ENCODE results near the gene LTBP2.

The LTBP2 gene

GRCh38 chr14:74569806-74570591 lies 42.0 kb downstream of the LTBP2 start:
- H3K9me3 ChIP-seq (ENCODE audit: control insufficient read depth, insufficient read depth, low read length): no peaks in the 10 kb centered on the region
- peaks cover 4% of the 10 kb centered on the region; the same call in 1 of the 2 replicates for H3K4me1 ChIP-seq (ENCODE audit: control insufficient read depth, insufficient read depth, low read length)
- no peaks in the 10 kb centered on the region for H3K27me3 ChIP-seq (ENCODE audit: control insufficient read depth, insufficient read depth, low read length)
- H3K9ac ChIP-seq (ENCODE audit: low read depth, low read length): no peak overlapping the region
- no peaks in the 10 kb centered on the region for H3K36me3 ChIP-seq (ENCODE audit: control insufficient read depth, insufficient read depth, low read length)
- no peak overlapping the region for H3K27ac ChIP-seq (ENCODE audit: low read depth, low read length)
- no peak overlapping the region for H3K4me3 ChIP-seq (ENCODE audit: low read depth, low read length)

- H3K9ac ChIP-seq (ENCODE audit: low read depth, low read length): no peak overlapping the region
- H3K4me3 ChIP-seq (ENCODE audit: low read depth, low read length): no peak overlapping the region
- H3K27me3 ChIP-seq (ENCODE audit: control insufficient read depth, insufficient read depth, low read length): no peaks in the 10 kb centered on the region
- no peaks in the 10 kb centered on the region for H3K9me3 ChIP-seq (ENCODE audit: control insufficient read depth, insufficient read depth, low read length)
- H3K4me1 ChIP-seq (ENCODE audit: control insufficient read depth, insufficient read depth, low read length): peaks cover 2% of the 10 kb centered on the region; the same call in 1 of the 2 replicates
- H3K27ac ChIP-seq (ENCODE audit: low read depth, low read length): no peak overlapping the region
- no peaks in the 10 kb centered on the region for H3K36me3 ChIP-seq (ENCODE audit: control insufficient read depth, insufficient read depth, low read length)
These were observed 42.6 kb downstream of the LTBP2 start for GRCh38 chr14:74569387-74569786.

GRCh38 chr14:74568911-74569310 lies 43.1 kb downstream of the LTBP2 start:
- H3K27ac ChIP-seq (ENCODE audit: low read depth, low read length): no peak overlapping the region
- no peaks in the 10 kb centered on the region for H3K36me3 ChIP-seq (ENCODE audit: control insufficient read depth, insufficient read depth, low read length)
- no peaks in the 10 kb centered on the region for H3K4me1 ChIP-seq (ENCODE audit: control insufficient read depth, insufficient read depth, low read length)
- H3K9ac ChIP-seq (ENCODE audit: low read depth, low read length): no peak overlapping the region
- no peaks in the 10 kb centered on the region for H3K27me3 ChIP-seq (ENCODE audit: control insufficient read depth, insufficient read depth, low read length)
- H3K9me3 ChIP-seq (ENCODE audit: control insufficient read depth, insufficient read depth, low read length): no peaks in the 10 kb centered on the region
- no peak overlapping the region for H3K4me3 ChIP-seq (ENCODE audit: low read depth, low read length)

GRCh38 chr14:74568380-74568649 lies 43.7 kb downstream of the LTBP2 start:
- no peaks in the 10 kb centered on the region for H3K36me3 ChIP-seq (ENCODE audit: control insufficient read depth, insufficient read depth, low read length)
- H3K9ac ChIP-seq (ENCODE audit: low read depth, low read length): no peak overlapping the region
- no peaks in the 10 kb centered on the region for H3K9me3 ChIP-seq (ENCODE audit: control insufficient read depth, insufficient read depth, low read length)
- no peak overlapping the region for H3K27ac ChIP-seq (ENCODE audit: low read depth, low read length)
- no peak overlapping the region for H3K4me3 ChIP-seq (ENCODE audit: low read depth, low read length)
- no peaks in the 10 kb centered on the region; the same call in 1 of the 2 replicates for H3K4me1 ChIP-seq (ENCODE audit: control insufficient read depth, insufficient read depth, low read length)
- no peaks in the 10 kb centered on the region for H3K27me3 ChIP-seq (ENCODE audit: control insufficient read depth, insufficient read depth, low read length)

DNA sequence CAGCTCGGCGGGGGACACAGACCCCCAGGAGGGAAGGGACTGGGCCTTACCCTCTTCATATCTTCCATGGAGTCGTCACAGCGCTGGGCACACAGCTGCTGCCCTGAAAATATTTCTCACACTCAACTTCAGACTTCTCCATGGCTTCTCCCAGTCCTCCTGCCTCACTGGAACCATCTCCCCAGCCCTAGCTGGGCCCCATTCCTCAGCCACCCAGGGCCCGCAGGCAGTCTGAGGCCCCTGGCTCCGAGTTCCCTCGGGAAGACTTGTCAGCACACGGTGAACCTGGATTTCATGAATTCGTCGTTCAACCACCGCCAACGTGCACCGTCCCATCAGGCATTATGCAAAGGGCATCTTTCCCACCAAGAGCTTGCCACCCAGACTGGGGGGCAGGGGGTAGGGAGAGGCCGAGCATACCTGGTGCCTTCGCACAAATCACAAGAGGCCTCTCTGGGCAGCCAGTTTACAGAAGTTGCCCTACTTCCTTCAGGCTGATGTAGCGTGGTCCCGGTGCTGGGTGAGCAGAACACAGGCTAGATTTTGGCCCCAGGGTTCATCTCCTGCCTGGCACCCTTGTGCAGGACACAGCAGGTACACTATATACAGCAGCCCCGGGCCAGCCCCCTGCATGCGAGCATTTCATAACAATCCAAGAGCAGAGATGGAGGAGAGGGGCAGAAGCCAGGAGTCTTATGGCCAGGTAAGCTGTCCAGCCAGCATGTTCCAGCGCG lies 44.2 kb downstream of the LTBP2 start:
- Histone ChIP-seq H3K9ac (ENCODE audit: low read depth, low read length) (no peak overlapping the region), H3K4me3 (ENCODE audit: low read depth, low read length) (no peak overlapping the region), H3K36me3 (ENCODE audit: control insufficient read depth, insufficient read depth, low read length) (no peaks in the 10 kb centered on the region), H3K27ac (ENCODE audit: low read depth, low read length) (no peak overlapping the region), H3K9me3 (ENCODE audit: control insufficient read depth, insufficient read depth, low read length) (no peaks in the 10 kb centered on the region), H3K27me3 (ENCODE audit: control insufficient read depth, insufficient read depth, low read length) (no peaks in the 10 kb centered on the region), H3K4me1 (ENCODE audit: control insufficient read depth, insufficient read depth, low read length) (peaks cover 3% of the 10 kb centered on the region)

GRCh38 chr14:74567219-74567618 lies 44.8 kb downstream of the LTBP2 start:
- H3K9me3 ChIP-seq (ENCODE audit: control insufficient read depth, insufficient read depth, low read length): no peaks in the 10 kb centered on the region
- H3K4me1 ChIP-seq (ENCODE audit: control insufficient read depth, insufficient read depth, low read length): peaks cover 5% of the 10 kb centered on the region
- no peaks in the 10 kb centered on the region for H3K27me3 ChIP-seq (ENCODE audit: control insufficient read depth, insufficient read depth, low read length)
- no peak overlapping the region for H3K27ac ChIP-seq (ENCODE audit: low read depth, low read length)
- H3K9ac ChIP-seq (ENCODE audit: low read depth, low read length): no peak overlapping the region
- H3K36me3 ChIP-seq (ENCODE audit: control insufficient read depth, insufficient read depth, low read length): no peaks in the 10 kb centered on the region
- H3K4me3 ChIP-seq (ENCODE audit: low read depth, low read length): no peak overlapping the region

GRCh38 chr14:74566174-74567141 lies 45.6 kb downstream of the LTBP2 start:
- Histone ChIP-seq H3K4me1 (ENCODE audit: control insufficient read depth, insufficient read depth, low read length) (peaks cover 5% of the 10 kb centered on the region), H3K9ac (ENCODE audit: low read depth, low read length) (no peak overlapping the region), H3K27ac (ENCODE audit: low read depth, low read length) (no peak overlapping the region), H3K4me3 (ENCODE audit: low read depth, low read length) (no peak overlapping the region), H3K36me3 (ENCODE audit: control insufficient read depth, insufficient read depth, low read length) (no peaks in the 10 kb centered on the region), H3K9me3 (ENCODE audit: control insufficient read depth, insufficient read depth, low read length) (no peaks in the 10 kb centered on the region), H3K27me3 (ENCODE audit: control insufficient read depth, insufficient read depth, low read length) (no peaks in the 10 kb centered on the region)

- H3K4me3 ChIP-seq (ENCODE audit: low read depth, low read length): no peak overlapping the region
- no peak overlapping the region for H3K9ac ChIP-seq (ENCODE audit: low read depth, low read length)
- H3K27me3 ChIP-seq (ENCODE audit: control insufficient read depth, insufficient read depth, low read length): no peaks in the 10 kb centered on the region
- no peak overlapping the region for H3K27ac ChIP-seq (ENCODE audit: low read depth, low read length)
- H3K4me1 ChIP-seq (ENCODE audit: control insufficient read depth, insufficient read depth, low read length): peaks cover 5% of the 10 kb centered on the region
- no peaks in the 10 kb centered on the region for H3K36me3 ChIP-seq (ENCODE audit: control insufficient read depth, insufficient read depth, low read length)
- no peaks in the 10 kb centered on the region for H3K9me3 ChIP-seq (ENCODE audit: control insufficient read depth, insufficient read depth, low read length)
These were observed 48.4 kb downstream of the LTBP2 start for GRCh38 chr14:74563586-74564159.

GRCh38 chr14:74563233-74563585 lies 48.8 kb downstream of the LTBP2 start:
- no peaks in the 10 kb centered on the region for H3K9me3 ChIP-seq (ENCODE audit: control insufficient read depth, insufficient read depth, low read length)
- no peak overlapping the region for H3K4me3 ChIP-seq (ENCODE audit: low read depth, low read length)
- H3K27ac ChIP-seq (ENCODE audit: low read depth, low read length): no peak overlapping the region
- no peaks in the 10 kb centered on the region for H3K27me3 ChIP-seq (ENCODE audit: control insufficient read depth, insufficient read depth, low read length)
- H3K36me3 ChIP-seq (ENCODE audit: control insufficient read depth, insufficient read depth, low read length): no peaks in the 10 kb centered on the region
- H3K4me1 ChIP-seq (ENCODE audit: control insufficient read depth, insufficient read depth, low read length): peaks cover 5% of the 10 kb centered on the region
- H3K9ac ChIP-seq (ENCODE audit: low read depth, low read length): no peak overlapping the region

- Histone ChIP-seq H3K27ac (ENCODE audit: low read depth, low read length) (no peak overlapping the region), H3K4me3 (ENCODE audit: low read depth, low read length) (no peak overlapping the region)
These were observed 49.4 kb downstream of the LTBP2 start for GRCh38 chr14:74562515-74563232.

More at GRCh38 chr14:74562515-74563232, 49.4 kb downstream of the LTBP2 start:
- Histone ChIP-seq H3K36me3 (ENCODE audit: control insufficient read depth, insufficient read depth, low read length) (no peaks in the 10 kb centered on the region), H3K9ac (ENCODE audit: low read depth, low read length) (no peak overlapping the region), H3K9me3 (ENCODE audit: control insufficient read depth, insufficient read depth, low read length) (no peaks in the 10 kb centered on the region), H3K27me3 (ENCODE audit: control insufficient read depth, insufficient read depth, low read length) (no peaks in the 10 kb centered on the region), H3K4me1 (ENCODE audit: control insufficient read depth, insufficient read depth, low read length) (peaks cover 5% of the 10 kb centered on the region)

Measured in HUES48 (cell line).